SU-DHL-6 (cell line): ENCODE measurements around the gene ZBED5.

Source experiments
- CTCF ChIP-seq: fragments of 200-600 bp; sonication (generic); IDR thresholded peaks from one replicate; pipeline ENCODE4 v1.5.1; 2017; ENCODE audit warnings: antibody characterized with exemption, mild to moderate bottlenecking, low read length, moderate library complexity; ENCODE audit not compliant: insufficient read depth, poor library complexity, severe bottlenecking
- EZH2phosphoT487 ChIP-seq: fragments of 200-600 bp; sonication (generic), shearing (Covaris generic); conservative IDR thresholded peaks from 2 replicates; pipeline ENCODE4 v1.6.1; 2018; ENCODE audit warnings: mild to moderate bottlenecking, antibody characterized with exemption, low read length, moderate library complexity, mixed read lengths

- no peak for TF ChIP-seq CTCF
- TF ChIP-seq EZH2phosphoT487, result no peak
Observed at GRCh38 chr11:10881892-10882291, 24.0 kb upstream of the ZBED5 start.
